ENCODE measurements around the gene TGFBR2. TPM values are rescaled to one million over a fixed set of nuclear protein-coding genes. Genes with fewer than 3 reads are reported as not detected.

The TGFBR2 gene
- total and polyA plus RNA-seq, 8 donors, result 109 to 269 (median 122) TPM

DNA sequence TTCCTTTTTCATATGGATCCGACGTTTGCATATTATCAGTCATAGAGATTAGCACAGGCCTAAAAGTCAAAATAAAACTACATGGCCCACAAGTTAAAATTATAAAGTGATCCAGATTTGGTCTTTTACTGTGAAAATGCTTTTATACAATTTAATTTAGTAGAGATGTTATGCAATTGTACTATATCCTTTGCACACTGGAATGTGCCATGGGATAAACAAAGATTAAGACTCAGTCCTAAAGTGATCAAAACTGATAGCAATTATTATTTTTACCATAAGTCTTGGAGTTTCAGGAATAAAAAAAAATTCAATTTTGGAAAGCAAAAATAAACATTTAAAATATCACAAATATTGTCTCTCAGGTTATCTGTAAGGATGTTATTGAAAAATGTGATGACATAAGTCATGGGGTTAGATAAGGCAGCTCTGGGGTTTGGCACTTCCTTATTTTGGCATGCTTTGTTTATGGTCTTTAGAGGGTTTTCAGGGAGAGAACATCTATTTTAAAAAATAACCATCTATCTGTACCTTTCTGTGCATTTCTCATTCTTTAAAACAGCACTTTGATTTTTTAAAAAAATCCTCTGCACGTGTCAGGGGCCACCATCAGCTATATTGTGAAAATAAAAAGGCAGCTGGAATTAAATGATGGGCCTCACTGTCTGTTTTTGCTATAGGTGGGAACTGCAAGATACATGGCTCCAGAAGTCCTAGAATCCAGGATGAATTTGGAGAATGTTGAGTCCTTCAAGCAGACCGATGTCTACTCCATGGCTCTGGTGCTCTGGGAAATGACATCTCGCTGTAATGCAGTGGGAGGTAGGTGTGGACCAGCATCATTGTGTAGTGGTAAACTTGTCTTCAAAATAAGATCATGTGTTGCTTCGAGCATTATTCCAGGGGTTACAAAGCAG lies 67.3 kb downstream of the TGFBR2 start:
- TF ChIP-seq, protein P1, sequence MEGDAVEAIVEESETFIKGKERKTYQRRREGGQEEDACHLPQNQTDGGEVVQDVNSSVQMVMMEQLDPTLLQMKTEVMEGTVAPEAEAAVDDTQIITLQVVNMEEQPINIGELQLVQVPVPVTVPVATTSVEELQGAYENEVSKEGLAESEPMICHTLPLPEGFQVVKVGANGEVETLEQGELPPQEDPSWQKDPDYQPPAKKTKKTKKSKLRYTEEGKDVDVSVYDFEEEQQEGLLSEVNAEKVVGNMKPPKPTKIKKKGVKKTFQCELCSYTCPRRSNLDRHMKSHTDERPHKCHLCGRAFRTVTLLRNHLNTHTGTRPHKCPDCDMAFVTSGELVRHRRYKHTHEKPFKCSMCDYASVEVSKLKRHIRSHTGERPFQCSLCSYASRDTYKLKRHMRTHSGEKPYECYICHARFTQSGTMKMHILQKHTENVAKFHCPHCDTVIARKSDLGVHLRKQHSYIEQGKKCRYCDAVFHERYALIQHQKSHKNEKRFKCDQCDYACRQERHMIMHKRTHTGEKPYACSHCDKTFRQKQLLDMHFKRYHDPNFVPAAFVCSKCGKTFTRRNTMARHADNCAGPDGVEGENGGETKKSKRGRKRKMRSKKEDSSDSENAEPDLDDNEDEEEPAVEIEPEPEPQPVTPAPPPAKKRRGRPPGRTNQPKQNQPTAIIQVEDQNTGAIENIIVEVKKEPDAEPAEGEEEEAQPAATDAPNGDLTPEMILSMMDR (IDR thresholded peaks at IDR 0.05), result no peak
- H3K4me1 ChIP-seq, result peaks cover 16 to 69% of the 10 kb centered on the region in 2 donors
- H3K36me3 ChIP-seq, result peaks cover 5 to 98% of the 10 kb centered on the region in 2 donors
- ATAC-seq (no peak), DNase-seq (no peak)
- H3K4me3 ChIP-seq, result no peak overlapping the region
- peak overlapping the region in 1 of 2 donors; percentile 61 for H3K27ac ChIP-seq
- H3K9me3 ChIP-seq, result no peaks in the 10 kb centered on the region
- no peaks in the 10 kb centered on the region for H3K27me3 ChIP-seq
- intact Hi-C loops (cut with DNase I), result no loop called here

DNA sequence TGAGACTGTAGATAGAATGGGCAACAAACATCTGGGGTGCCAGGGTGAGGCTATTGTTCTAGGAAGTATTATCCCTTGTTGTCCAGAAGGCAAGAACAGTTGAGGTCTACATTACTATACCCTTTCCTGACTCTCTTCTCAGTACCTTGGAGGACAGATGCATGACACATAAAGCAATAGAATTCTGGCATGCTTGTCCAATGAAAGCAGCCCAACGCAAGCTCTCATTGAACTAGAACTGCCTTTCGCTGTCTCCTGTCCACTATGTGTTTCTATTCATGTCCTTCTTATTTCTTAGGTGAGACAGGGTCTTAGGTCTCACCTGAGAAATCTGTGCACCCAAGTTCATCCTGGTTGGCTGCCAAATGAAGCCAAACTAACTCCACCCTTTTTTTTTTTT lies 68.6 kb downstream of the TGFBR2 start:
- Histone ChIP-seq H3K4me1 (peaks cover 16 to 76% of the 10 kb centered on the region in 2 donors), H3K27me3 (no peaks in the 10 kb centered on the region), H3K4me3 (no peak overlapping the region), H3K9me3 (no peaks in the 10 kb centered on the region), H3K36me3 (peaks cover 5 to 100% of the 10 kb centered on the region in 2 donors), H3K27ac (peak overlapping the region in 1 of 2 donors; percentile 61)
- no peak for DNase-seq
- TF ChIP-seq, protein P1 (IDR thresholded peaks at IDR 0.05), result no peak
- ATAC-seq, result no peak
- intact Hi-C loops (cut with DNase I), result no loop called here

DNA sequence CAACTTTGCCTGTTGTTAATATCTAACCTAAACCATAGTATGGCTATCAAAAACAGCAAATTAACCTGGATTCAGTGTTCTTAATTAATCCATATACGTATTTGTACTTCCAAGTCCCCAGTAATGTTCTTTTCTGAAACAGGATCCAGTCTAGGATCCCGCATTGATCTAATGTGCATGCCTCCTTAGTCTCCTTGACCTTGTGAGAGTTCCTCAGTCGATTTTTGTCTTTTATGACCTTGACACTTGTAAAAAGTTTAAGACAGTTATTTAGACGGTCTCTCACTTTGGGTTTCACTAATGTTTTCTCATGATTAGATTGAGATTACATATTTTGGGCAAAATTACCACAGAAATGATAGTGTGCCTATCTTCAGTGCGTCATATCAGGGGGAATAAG lies 69.4 kb downstream of the TGFBR2 start:
- no peak overlapping the region for H3K4me3 ChIP-seq
- no peaks in the 10 kb centered on the region for H3K27me3 ChIP-seq
- H3K27ac ChIP-seq, result peak overlapping the region in 1 of 2 donors; percentile 20
- peaks cover 16 to 83% of the 10 kb centered on the region in 2 donors for H3K4me1 ChIP-seq
- TF ChIP-seq, protein P1 (IDR thresholded peaks at IDR 0.05), result no peak
- peaks cover 5 to 97% of the 10 kb centered on the region in 2 donors for H3K36me3 ChIP-seq
- intact Hi-C loops (cut with DNase I), result no loop called here
- H3K9me3 ChIP-seq, result no peaks in the 10 kb centered on the region
- DNase-seq (no peak), ATAC-seq (no peak)

DNA sequence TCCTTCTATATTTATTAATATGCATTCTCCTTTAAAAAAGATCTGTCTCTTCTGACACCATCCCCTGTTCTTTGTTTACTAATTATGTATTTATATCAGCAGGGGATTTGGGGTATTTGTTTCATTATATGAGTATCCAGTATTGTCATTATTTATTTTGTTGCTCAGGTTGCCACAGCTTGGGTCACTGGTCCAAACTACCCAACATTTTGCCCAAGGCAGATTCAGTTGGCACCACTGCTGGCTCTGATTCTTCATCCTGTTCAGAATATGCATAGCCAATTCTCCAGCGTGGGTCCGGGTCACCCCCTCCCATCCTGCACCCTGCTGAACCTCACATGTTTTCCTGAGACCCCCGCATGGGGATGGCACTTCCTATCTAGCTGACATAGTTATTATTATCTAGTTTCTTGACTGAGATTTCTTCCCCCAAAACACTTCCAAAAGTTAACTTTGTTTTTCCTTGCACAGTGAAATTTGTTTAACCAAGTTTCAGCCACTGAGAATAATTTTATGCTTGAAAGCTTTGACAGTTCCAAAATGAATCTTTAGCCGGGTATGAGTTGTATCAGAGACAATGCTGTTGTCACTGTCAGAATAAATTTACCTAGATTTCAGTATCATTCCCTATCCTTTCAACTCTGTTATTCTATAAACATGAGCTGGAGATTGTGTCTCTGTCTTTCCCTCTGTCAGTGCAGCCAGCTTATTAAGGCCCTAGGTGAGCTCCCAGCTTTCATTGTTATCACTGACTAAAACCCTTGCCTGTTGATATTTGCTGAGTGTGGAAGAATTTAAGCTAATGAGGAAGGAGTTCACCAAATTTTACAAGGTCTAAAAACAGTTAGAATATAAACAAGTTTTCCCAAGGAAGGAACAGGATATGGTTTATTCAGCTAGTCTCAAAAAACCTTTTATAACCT lies 70.3 kb downstream of the TGFBR2 start:
- TF ChIP-seq, protein P1 (IDR thresholded peaks at IDR 0.05), result no peak
- H3K36me3 ChIP-seq, result peaks cover 5 to 95% of the 10 kb centered on the region in 2 donors

More for the DNA sequence above, 70.3 kb downstream of the TGFBR2 start:
- ATAC-seq (no peak), DNase-seq (no peak)
- intact Hi-C loops (cut with DNase I), result no loop called here
- Histone ChIP-seq H3K27me3 (no peaks in the 10 kb centered on the region), H3K9me3 (no peaks in the 10 kb centered on the region), H3K27ac (peak overlapping the region in 1 of 2 donors; percentile 34), H3K4me3 (no peak overlapping the region), H3K4me1 (peaks cover 21 to 92% of the 10 kb centered on the region in 2 donors)

Data from left lung (tissue), 10 donors.